ENCODE measurements around the gene ATP1A1. TPM values are rescaled to one million over a fixed set of nuclear protein-coding genes. Genes with fewer than 3 reads are reported as not detected.
A peak's percentile ranks its signal among the peaks of the same experiment; 100 is the strongest.

The ATP1A1 gene
- total RNA-seq, 2 donors from 2014 or later, result 183 to 281 TPM

- intact Hi-C loops (cut with DNase I), result loop anchor here in 1 of 2 donors (10.0 kb wide), 1 partner anchor 211 kb away; no protein-coding TSS in a partner anchor
- ATAC-seq (peak in 1 of 2 donors; percentile 53), DNase-seq (no peak)
Observed at GRCh38 chr1:116365353-116365780, 7.7 kb upstream of the ATP1A1 start.

GRCh38 chr1:116365857-116366256, 7.2 kb upstream of the ATP1A1 start:
- DNase-seq (no peak), ATAC-seq (no peak)
- intact Hi-C loops (cut with DNase I), result loop anchor here in 1 of 2 donors (10.0 kb wide), 1 partner anchor 211 kb away; no protein-coding TSS in a partner anchor

- intact Hi-C loops (cut with DNase I), result loop anchor here in 1 of 2 donors (10.0 kb wide), 1 partner anchor 213 kb away; no protein-coding TSS in a partner anchor
- DNase-seq (no peak), ATAC-seq (no peak)
Observed at GRCh38 chr1:116367256-116367945, 5.6 kb upstream of the ATP1A1 start.

- ATAC-seq, result no peak
- no peak for DNase-seq
- intact Hi-C loops (cut with DNase I), result loop anchor here in 1 of 2 donors (10.0 kb wide), 1 partner anchor 213 kb away; no protein-coding TSS in a partner anchor
Observed at GRCh38 chr1:116368241-116368640, 4.8 kb upstream of the ATP1A1 start.

GRCh38 chr1:116370181-116370580, 2.9 kb upstream of the ATP1A1 start:
- DNase-seq (no peak), ATAC-seq (no peak)
- intact Hi-C loops (cut with DNase I), result loop anchor here in 1 of 2 donors (10.0 kb wide), 1 partner anchor 115 kb away; no protein-coding TSS in a partner anchor

- intact Hi-C loops (cut with DNase I), result loop anchor here in 1 of 2 donors (10.0 kb wide), 1 partner anchor 113 kb away; no protein-coding TSS in a partner anchor
- DNase-seq (no peak), ATAC-seq (no peak)
Observed at GRCh38 chr1:116371752-116372151, 1.3 kb upstream of the ATP1A1 start.

GRCh38 chr1:116372191-116372590, 853 bp upstream of the ATP1A1 start:
- DNase-seq (no peak), ATAC-seq (no peak)
- intact Hi-C loops (cut with DNase I), result loop anchor here in 1 of 2 donors (10.0 kb wide), 1 partner anchor 113 kb away; no protein-coding TSS in a partner anchor

GRCh38 chr1:116373431-116374352, 648 bp downstream of the ATP1A1 start:
- peak; percentile 38 to 57 for ATAC-seq
- intact Hi-C loops (cut with DNase I), result loop anchor here in 1 of 2 donors (10.0 kb wide), 1 partner anchor 111 kb away; no protein-coding TSS in a partner anchor
- peak; percentile 79 for DNase-seq

- DNase-seq (no peak), ATAC-seq (no peak)
- intact Hi-C loops (cut with DNase I), result loop anchor here (5.0 to 10.0 kb wide), 2 partner anchors 43 to 110 kb away; no protein-coding TSS in a partner anchor
Observed at GRCh38 chr1:116374353-116375147, 1.5 kb downstream of the ATP1A1 start.

GRCh38 chr1:116375148-116375886, 2.3 kb downstream of the ATP1A1 start:
- intact Hi-C loops (cut with DNase I), result loop anchor here (5.0 to 10.0 kb wide), 2 partner anchors 42 to 109 kb away; no protein-coding TSS in a partner anchor

GRCh38 chr1:116375887-116376728, 3.1 kb downstream of the ATP1A1 start:
- DNase-seq (peak; percentile 88), ATAC-seq (peak in 1 of 2 donors; percentile 37)
- intact Hi-C loops (cut with DNase I), result loop anchor here (5.0 to 10.0 kb wide), 2 partner anchors 41 to 109 kb away; no protein-coding TSS in a partner anchor

More at GRCh38 chr1:116375148-116375886, 2.3 kb downstream of the ATP1A1 start:
- DNase-seq, result no peak
- no peak for ATAC-seq

- intact Hi-C loops (cut with DNase I), result loop anchor here (5.0 to 10.0 kb wide), 2 partner anchors 41 to 108 kb away; no protein-coding TSS in a partner anchor
- DNase-seq (no peak), ATAC-seq (no peak)
Observed at GRCh38 chr1:116376729-116377086, 3.7 kb downstream of the ATP1A1 start.

GRCh38 chr1:116377541-116378529, 4.8 kb downstream of the ATP1A1 start:
- intact Hi-C loops (cut with DNase I), result loop anchor here (5.0 to 10.0 kb wide), 2 partner anchors 39 to 107 kb away; no protein-coding TSS in a partner anchor
- DNase-seq (peak; percentile 82), ATAC-seq (peak; percentile 29 to 49)

GRCh38 chr1:116379057-116379630, 6.1 kb downstream of the ATP1A1 start:
- DNase-seq (peak; percentile 37), ATAC-seq (no peak)
- intact Hi-C loops (cut with DNase I), result loop anchor here (5.0 to 10.0 kb wide), 2 partner anchors 38 to 106 kb away; no protein-coding TSS in a partner anchor
